ENCODE data around the gene TJP2.

DNA sequence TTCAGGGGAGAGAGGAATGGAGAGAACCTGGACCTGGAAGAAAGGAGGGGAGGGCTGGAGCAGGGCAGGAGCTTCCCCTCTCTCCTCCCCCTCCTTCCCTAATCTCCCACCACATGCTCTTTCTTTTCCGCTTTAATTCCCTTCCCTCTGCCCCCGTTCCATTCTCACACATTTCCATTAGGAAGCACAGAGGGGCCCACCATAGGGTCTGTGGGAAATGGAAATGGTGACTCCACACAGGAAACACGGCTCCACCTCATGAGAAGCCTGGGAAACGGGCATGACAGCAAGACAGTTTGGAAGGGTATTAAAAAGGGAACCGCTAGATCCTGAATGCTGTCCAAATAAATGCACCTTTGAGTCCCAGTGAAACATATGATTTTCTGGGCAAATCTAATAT is 86.1 kb downstream of the TJP2 start:
- TF ChIP-seq, protein P1, sequence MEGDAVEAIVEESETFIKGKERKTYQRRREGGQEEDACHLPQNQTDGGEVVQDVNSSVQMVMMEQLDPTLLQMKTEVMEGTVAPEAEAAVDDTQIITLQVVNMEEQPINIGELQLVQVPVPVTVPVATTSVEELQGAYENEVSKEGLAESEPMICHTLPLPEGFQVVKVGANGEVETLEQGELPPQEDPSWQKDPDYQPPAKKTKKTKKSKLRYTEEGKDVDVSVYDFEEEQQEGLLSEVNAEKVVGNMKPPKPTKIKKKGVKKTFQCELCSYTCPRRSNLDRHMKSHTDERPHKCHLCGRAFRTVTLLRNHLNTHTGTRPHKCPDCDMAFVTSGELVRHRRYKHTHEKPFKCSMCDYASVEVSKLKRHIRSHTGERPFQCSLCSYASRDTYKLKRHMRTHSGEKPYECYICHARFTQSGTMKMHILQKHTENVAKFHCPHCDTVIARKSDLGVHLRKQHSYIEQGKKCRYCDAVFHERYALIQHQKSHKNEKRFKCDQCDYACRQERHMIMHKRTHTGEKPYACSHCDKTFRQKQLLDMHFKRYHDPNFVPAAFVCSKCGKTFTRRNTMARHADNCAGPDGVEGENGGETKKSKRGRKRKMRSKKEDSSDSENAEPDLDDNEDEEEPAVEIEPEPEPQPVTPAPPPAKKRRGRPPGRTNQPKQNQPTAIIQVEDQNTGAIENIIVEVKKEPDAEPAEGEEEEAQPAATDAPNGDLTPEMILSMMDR (tag by site-specific recombination; IDR thresholded peaks at IDR 0.05) = no peak
- no peak for TF ChIP-seq ZNF155 (tag by site-specific recombination; IDR thresholded peaks at IDR 0.05)
